ENCODE measurements around the gene SYVN1. TPM values are rescaled to one million over a fixed set of nuclear protein-coding genes. Genes with fewer than 3 reads are reported as not detected.

Gene SYVN1
- total RNA-seq, 1 experiment from 2014 or later, result 68.5 TPM

DNA sequence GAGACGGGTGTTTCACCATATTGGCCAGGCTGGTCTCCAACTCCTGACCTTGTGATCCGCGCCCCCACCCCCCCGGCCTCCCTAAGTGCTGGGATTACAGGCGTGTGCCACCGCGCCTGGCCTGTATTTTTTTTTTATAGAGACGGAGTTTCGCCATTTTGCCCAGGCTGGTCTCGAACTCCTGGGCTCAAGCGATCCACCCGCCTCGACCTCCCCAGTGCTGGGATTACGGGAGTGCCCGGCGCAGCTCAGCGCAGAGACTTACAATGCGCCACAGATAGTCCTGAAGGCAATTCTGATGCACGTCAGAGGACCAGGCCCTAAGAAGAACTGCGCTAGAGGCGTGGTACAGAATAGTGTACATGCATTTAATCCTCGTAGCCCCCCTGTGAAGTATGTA, 38.9 kb downstream of the SYVN1 start:
- BruUV-seq (replicated peaks), result no TSS peak
- peak overlapping the region; percentile 70 for H3K4me3 Mint-ChIP-seq (ENCODE audit: low read depth, unreplicated experiment)
- DNase-seq, result no peak
- H3K36me3 Mint-ChIP-seq (ENCODE audit: insufficient read depth, unreplicated experiment), result peaks cover 12% of the 10 kb centered on the region
- intact Hi-C loops (cut with micrococcal nuclease; ENCODE audit: unreplicated experiment), result no loop called here
- no peaks in the 10 kb centered on the region for H3K27me3 Mint-ChIP-seq (ENCODE audit: unreplicated experiment)
- H3K4me1 Mint-ChIP-seq (ENCODE audit: low read depth, unreplicated experiment), result peaks cover 5% of the 10 kb centered on the region
- H3K9me3 Mint-ChIP-seq (ENCODE audit: low read depth, unreplicated experiment), result no peaks in the 10 kb centered on the region
- H3K27ac Mint-ChIP-seq (ENCODE audit: unreplicated experiment), result peak overlapping the region; percentile 56
- CTCF ChIA-PET, result no interaction called here
- TF ChIP-seq CTCF (IDR thresholded peaks at IDR 0.05; ENCODE audit: unreplicated experiment), result no peak

DNA sequence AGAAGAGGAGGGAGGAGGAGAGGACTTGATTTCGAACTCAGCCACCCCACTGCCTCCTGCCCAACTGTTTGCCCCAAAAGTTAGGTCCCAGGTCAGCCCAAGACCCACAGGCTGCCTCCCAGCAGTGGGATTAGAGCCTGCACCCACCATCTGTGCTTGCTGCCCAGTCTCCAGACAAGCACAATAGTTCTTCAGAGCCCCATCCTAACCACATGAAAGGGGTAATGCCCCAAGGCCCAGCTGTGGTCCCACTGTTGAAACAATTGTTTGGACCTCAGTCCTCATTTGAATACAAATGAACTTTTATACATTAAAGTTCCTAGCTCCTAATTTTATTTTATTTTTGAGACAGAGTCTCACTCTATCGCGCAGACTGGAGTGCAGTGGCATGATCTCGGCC, 43.7 kb downstream of the SYVN1 start:
- Mint-ChIP-seq H3K27me3 (ENCODE audit: unreplicated experiment) (no peaks in the 10 kb centered on the region), H3K4me3 (ENCODE audit: low read depth, unreplicated experiment) (no peak overlapping the region), H3K4me1 (ENCODE audit: low read depth, unreplicated experiment) (peaks cover 5% of the 10 kb centered on the region), H3K27ac (ENCODE audit: unreplicated experiment) (no peak overlapping the region), H3K9me3 (ENCODE audit: low read depth, unreplicated experiment) (no peaks in the 10 kb centered on the region), H3K36me3 (ENCODE audit: insufficient read depth, unreplicated experiment) (peaks cover 18% of the 10 kb centered on the region)
- BruUV-seq (replicated peaks), result no TSS peak
- TF ChIP-seq CTCF (IDR thresholded peaks at IDR 0.05; ENCODE audit: unreplicated experiment), result no peak
- intact Hi-C loops (cut with micrococcal nuclease; ENCODE audit: unreplicated experiment), result no loop called here
- no peak for DNase-seq
- CTCF ChIA-PET, result no interaction called here

DNA sequence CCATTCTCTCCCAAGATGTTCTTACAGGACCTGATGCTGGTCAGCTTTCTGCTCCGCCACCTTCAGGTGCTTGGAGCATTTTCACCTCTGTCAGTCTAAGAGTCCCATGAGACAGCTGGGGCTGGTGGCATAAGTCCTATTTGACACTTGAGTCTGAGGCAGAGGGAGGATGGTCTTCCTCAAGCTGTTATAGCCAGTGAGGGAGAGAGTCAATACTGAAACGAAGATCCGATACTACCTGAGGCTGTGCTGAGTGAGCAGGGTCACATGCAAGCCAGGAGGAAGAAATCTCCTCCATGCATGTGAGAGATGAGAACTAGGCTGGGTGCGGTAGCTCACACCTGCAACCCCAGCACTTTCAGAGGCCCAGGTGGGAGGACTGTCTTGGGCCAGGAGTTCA, 44.7 kb downstream of the SYVN1 start:
- Mint-ChIP-seq H3K27ac (ENCODE audit: unreplicated experiment) (no peak overlapping the region), H3K4me3 (ENCODE audit: low read depth, unreplicated experiment) (no peak overlapping the region), H3K36me3 (ENCODE audit: insufficient read depth, unreplicated experiment) (peaks cover 27% of the 10 kb centered on the region), H3K4me1 (ENCODE audit: low read depth, unreplicated experiment) (peaks cover 9% of the 10 kb centered on the region), H3K27me3 (ENCODE audit: unreplicated experiment) (no peaks in the 10 kb centered on the region), H3K9me3 (ENCODE audit: low read depth, unreplicated experiment) (no peaks in the 10 kb centered on the region)
- CTCF ChIA-PET, result interaction anchor here (0.6 kb wide), 1 partner anchor 243 kb away, joined by 5 read pairs; no protein-coding TSS in a partner anchor
- TF ChIP-seq CTCF (IDR thresholded peaks at IDR 0.05; ENCODE audit: unreplicated experiment), result no peak
- intact Hi-C loops (cut with micrococcal nuclease; ENCODE audit: unreplicated experiment), result no loop called here
- BruUV-seq (replicated peaks), result no TSS peak
- DNase-seq, result no peak

DNA sequence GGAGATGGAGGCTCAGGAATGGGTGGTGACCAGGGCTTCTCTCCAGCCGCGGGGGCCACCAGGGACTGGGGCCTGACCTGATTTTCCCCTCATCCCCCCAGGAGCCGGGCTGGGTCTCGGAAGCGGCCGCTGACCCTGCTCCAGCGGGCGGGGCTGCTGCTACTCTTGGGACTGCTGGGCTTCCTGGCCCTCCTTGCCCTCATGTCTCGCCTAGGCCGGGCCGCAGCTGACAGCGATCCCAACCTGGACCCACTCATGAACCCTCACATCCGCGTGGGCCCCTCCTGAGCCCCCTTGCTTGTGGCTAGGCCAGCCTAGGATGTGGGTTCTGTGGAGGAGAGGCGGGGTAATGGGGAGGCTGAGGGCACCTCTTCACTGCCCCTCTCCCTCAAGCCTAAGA, 46.5 kb downstream of the SYVN1 start:
- Mint-ChIP-seq H3K9me3 (ENCODE audit: low read depth, unreplicated experiment) (no peaks in the 10 kb centered on the region), H3K4me3 (ENCODE audit: low read depth, unreplicated experiment) (no peak overlapping the region), H3K36me3 (ENCODE audit: insufficient read depth, unreplicated experiment) (peaks cover 45% of the 10 kb centered on the region), H3K4me1 (ENCODE audit: low read depth, unreplicated experiment) (peaks cover 13% of the 10 kb centered on the region), H3K27me3 (ENCODE audit: unreplicated experiment) (no peaks in the 10 kb centered on the region), H3K27ac (ENCODE audit: unreplicated experiment) (no peak overlapping the region)
- DNase-seq, result no peak
- CTCF ChIA-PET, result interaction anchor here (0.7 kb wide), 1 partner anchor 206 kb away, joined by 3 read pairs; no protein-coding TSS in a partner anchor
- no peak for TF ChIP-seq CTCF (IDR thresholded peaks at IDR 0.05; ENCODE audit: unreplicated experiment)
- no TSS peak for BruUV-seq (replicated peaks)
- intact Hi-C loops (cut with micrococcal nuclease; ENCODE audit: unreplicated experiment), result no loop called here

All from Calu3 (cell line).